GM12872 (cell line): ENCODE results near the gene SPAG9.

Experiments
- TF ChIP-seq, protein P1 (sequence below): IDR thresholded peaks from 3 replicates; pipeline ENCODE4 v1.5.1; 2011; ENCODE audit warnings: low read depth, mild to moderate bottlenecking, low read length, moderate library complexity; ENCODE audit not compliant: insufficient read depth

The SPAG9 gene

GRCh38 chr17:50923611-50924010 lies 197.1 kb downstream of the SPAG9 start:
- TF ChIP-seq, protein P1, sequence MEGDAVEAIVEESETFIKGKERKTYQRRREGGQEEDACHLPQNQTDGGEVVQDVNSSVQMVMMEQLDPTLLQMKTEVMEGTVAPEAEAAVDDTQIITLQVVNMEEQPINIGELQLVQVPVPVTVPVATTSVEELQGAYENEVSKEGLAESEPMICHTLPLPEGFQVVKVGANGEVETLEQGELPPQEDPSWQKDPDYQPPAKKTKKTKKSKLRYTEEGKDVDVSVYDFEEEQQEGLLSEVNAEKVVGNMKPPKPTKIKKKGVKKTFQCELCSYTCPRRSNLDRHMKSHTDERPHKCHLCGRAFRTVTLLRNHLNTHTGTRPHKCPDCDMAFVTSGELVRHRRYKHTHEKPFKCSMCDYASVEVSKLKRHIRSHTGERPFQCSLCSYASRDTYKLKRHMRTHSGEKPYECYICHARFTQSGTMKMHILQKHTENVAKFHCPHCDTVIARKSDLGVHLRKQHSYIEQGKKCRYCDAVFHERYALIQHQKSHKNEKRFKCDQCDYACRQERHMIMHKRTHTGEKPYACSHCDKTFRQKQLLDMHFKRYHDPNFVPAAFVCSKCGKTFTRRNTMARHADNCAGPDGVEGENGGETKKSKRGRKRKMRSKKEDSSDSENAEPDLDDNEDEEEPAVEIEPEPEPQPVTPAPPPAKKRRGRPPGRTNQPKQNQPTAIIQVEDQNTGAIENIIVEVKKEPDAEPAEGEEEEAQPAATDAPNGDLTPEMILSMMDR = no peak

- TF ChIP-seq, protein P1 = no peak
Measured at GRCh38 chr17:50922721-50923405, 197.8 kb downstream of the SPAG9 start.

GRCh38 chr17:50922107-50922506 lies 198.6 kb downstream of the SPAG9 start:
- TF ChIP-seq, protein P1 = no peak

- TF ChIP-seq, protein P1 = no peak
Measured at GRCh38 chr17:50920891-50921586, 199.6 kb downstream of the SPAG9 start.

GRCh38 chr17:50920041-50920410 lies 200.6 kb downstream of the SPAG9 start:
- TF ChIP-seq, protein P1 = no peak

DNA sequence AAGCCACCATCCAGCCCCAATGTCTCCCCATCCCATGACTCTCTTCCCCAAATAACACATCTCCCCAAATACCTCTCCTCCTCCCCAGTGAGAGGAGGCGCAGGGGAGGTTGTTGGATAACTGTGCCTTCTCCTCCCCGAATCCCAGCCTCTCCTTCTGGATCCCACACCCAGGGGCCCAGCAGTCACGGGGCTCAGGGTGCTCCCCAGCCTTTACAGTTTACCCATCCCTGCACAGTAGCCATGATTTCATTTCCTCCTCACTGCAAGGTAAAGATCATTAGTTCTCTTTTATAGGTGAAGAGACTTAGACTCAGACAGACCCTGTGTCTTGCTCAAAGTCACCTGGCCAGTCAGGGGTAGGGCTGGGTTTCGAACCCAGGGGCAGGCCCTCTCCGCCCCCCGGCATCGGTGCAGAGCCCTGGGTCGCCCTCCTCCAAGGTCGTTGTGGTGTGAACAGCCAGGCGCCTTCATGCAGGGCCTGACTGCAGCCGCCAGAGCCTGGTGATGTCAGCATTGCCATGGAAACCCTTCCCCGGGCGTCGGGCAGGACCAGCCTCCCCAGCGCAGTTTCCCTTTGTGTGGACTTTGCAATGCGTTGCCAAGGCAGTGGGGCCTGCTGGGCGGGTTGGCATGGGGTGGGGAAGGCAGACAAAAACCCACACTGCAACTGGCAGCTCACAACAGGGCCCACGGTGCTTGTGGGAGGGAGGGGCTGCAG lies 201.2 kb downstream of the SPAG9 start:
- TF ChIP-seq, protein P1 = no peak

DNA sequence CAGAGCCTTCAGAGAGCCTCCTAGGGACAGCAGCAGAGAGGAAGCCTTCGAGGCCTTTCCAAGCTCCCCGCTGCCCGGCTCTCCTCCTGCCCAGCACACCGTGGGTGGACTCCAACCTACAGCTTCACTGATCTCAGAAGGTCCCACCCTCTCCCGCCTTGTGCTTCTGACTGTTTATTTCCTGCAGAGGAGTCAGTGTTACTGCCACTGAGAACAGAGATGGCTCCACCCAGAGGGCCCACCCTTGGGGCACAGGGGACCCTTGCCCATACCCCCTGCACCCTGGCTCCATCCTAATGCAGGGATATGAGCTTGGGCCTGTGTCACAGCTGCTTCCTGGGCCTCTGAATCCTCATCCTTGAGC lies 201.8 kb downstream of the SPAG9 start:
- TF ChIP-seq, protein P1 = no peak
